ENCODE measurements around the gene MAST3.

The MAST3 gene

GRCh38 chr19:18117364-18117691, 19.8 kb downstream of the MAST3 start:
- peak overlapping the region; percentile 94 for H3K4me2 ChIP-seq (ENCODE audit: low read length)
- H3K4me3 ChIP-seq (ENCODE audit: low read length): peak overlapping the region; percentile 72
- peaks cover 18% of the 10 kb centered on the region for H3K4me1 ChIP-seq (ENCODE audit: control insufficient read depth, insufficient read depth, low read length)
- H3K9me3 ChIP-seq (replicated peaks; ENCODE audit: low read length): no peaks in the 10 kb centered on the region
- no peaks in the 10 kb centered on the region for H3K36me3 ChIP-seq (ENCODE audit: insufficient read depth, low read length)
- no peaks in the 10 kb centered on the region for H3K27me3 ChIP-seq (ENCODE audit: control insufficient read depth, insufficient read depth, low read length)
- peak overlapping the region; percentile 66 for H3K9ac ChIP-seq (ENCODE audit: low read depth, low read length)

GRCh38 chr19:18117692-18118378, 20.3 kb downstream of the MAST3 start:
- Histone ChIP-seq H3K36me3 (ENCODE audit: insufficient read depth, low read length) (no peaks in the 10 kb centered on the region), H3K9ac (ENCODE audit: low read depth, low read length) (peak overlapping the region; percentile 79), H3K4me3 (ENCODE audit: low read length) (peak overlapping the region; percentile 84), H3K4me1 (ENCODE audit: control insufficient read depth, insufficient read depth, low read length) (peaks cover 18% of the 10 kb centered on the region), H3K9me3 (replicated peaks; ENCODE audit: low read length) (no peaks in the 10 kb centered on the region), H3K4me2 (ENCODE audit: low read length) (peak overlapping the region; percentile 99), H3K27me3 (ENCODE audit: control insufficient read depth, insufficient read depth, low read length) (no peaks in the 10 kb centered on the region)

GRCh38 chr19:18118420-18119012, 20.9 kb downstream of the MAST3 start:
- peaks cover 6% of the 10 kb centered on the region for H3K36me3 ChIP-seq (ENCODE audit: insufficient read depth, low read length)
- H3K27me3 ChIP-seq (ENCODE audit: control insufficient read depth, insufficient read depth, low read length): no peaks in the 10 kb centered on the region
- peak overlapping the region; percentile 99 for H3K4me2 ChIP-seq (ENCODE audit: low read length)
- H3K9me3 ChIP-seq (replicated peaks; ENCODE audit: low read length): no peaks in the 10 kb centered on the region
- peak overlapping the region; percentile 79 for H3K9ac ChIP-seq (ENCODE audit: low read depth, low read length)
- H3K4me3 ChIP-seq (ENCODE audit: low read length): peak overlapping the region; percentile 84
- peaks cover 18% of the 10 kb centered on the region for H3K4me1 ChIP-seq (ENCODE audit: control insufficient read depth, insufficient read depth, low read length)

- peaks cover 18% of the 10 kb centered on the region for H3K4me1 ChIP-seq (ENCODE audit: control insufficient read depth, insufficient read depth, low read length)
- peaks cover 11% of the 10 kb centered on the region for H3K36me3 ChIP-seq (ENCODE audit: insufficient read depth, low read length)
- no peak overlapping the region for H3K4me3 ChIP-seq (ENCODE audit: low read length)
- H3K9me3 ChIP-seq (replicated peaks; ENCODE audit: low read length): no peaks in the 10 kb centered on the region
- H3K4me2 ChIP-seq (ENCODE audit: low read length): peak overlapping the region; percentile 99
- no peak overlapping the region for H3K9ac ChIP-seq (ENCODE audit: low read depth, low read length)
- no peaks in the 10 kb centered on the region for H3K27me3 ChIP-seq (ENCODE audit: control insufficient read depth, insufficient read depth, low read length)
These were observed 21.6 kb downstream of the MAST3 start for GRCh38 chr19:18119013-18119716.

- no peak overlapping the region for H3K4me2 ChIP-seq (ENCODE audit: low read length)
- peaks cover 18% of the 10 kb centered on the region for H3K4me1 ChIP-seq (ENCODE audit: control insufficient read depth, insufficient read depth, low read length)
- H3K27me3 ChIP-seq (ENCODE audit: control insufficient read depth, insufficient read depth, low read length): no peaks in the 10 kb centered on the region
- no peaks in the 10 kb centered on the region for H3K9me3 ChIP-seq (replicated peaks; ENCODE audit: low read length)
- peaks cover 14% of the 10 kb centered on the region for H3K36me3 ChIP-seq (ENCODE audit: insufficient read depth, low read length)
- H3K9ac ChIP-seq (ENCODE audit: low read depth, low read length): no peak overlapping the region
- no peak overlapping the region for H3K4me3 ChIP-seq (ENCODE audit: low read length)
These were observed 22.1 kb downstream of the MAST3 start for GRCh38 chr19:18119717-18120105.

GRCh38 chr19:18120127-18120526, 22.5 kb downstream of the MAST3 start:
- no peaks in the 10 kb centered on the region for H3K27me3 ChIP-seq (ENCODE audit: control insufficient read depth, insufficient read depth, low read length)
- H3K4me3 ChIP-seq (ENCODE audit: low read length): no peak overlapping the region
- H3K4me2 ChIP-seq (ENCODE audit: low read length): no peak overlapping the region
- H3K9ac ChIP-seq (ENCODE audit: low read depth, low read length): no peak overlapping the region
- peaks cover 17% of the 10 kb centered on the region for H3K36me3 ChIP-seq (ENCODE audit: insufficient read depth, low read length)
- H3K9me3 ChIP-seq (replicated peaks; ENCODE audit: low read length): no peaks in the 10 kb centered on the region
- peaks cover 18% of the 10 kb centered on the region for H3K4me1 ChIP-seq (ENCODE audit: control insufficient read depth, insufficient read depth, low read length)

- no peak overlapping the region for H3K4me2 ChIP-seq (ENCODE audit: low read length)
- H3K4me1 ChIP-seq (ENCODE audit: control insufficient read depth, insufficient read depth, low read length): peaks cover 18% of the 10 kb centered on the region
- no peaks in the 10 kb centered on the region for H3K9me3 ChIP-seq (replicated peaks; ENCODE audit: low read length)
- no peak overlapping the region for H3K4me3 ChIP-seq (ENCODE audit: low read length)
- H3K36me3 ChIP-seq (ENCODE audit: insufficient read depth, low read length): peaks cover 17% of the 10 kb centered on the region
- H3K27me3 ChIP-seq (ENCODE audit: control insufficient read depth, insufficient read depth, low read length): no peaks in the 10 kb centered on the region
- H3K9ac ChIP-seq (ENCODE audit: low read depth, low read length): no peak overlapping the region
These were observed 23.6 kb downstream of the MAST3 start for GRCh38 chr19:18121166-18121565.

- Histone ChIP-seq H3K9me3 (replicated peaks; ENCODE audit: low read length) (no peaks in the 10 kb centered on the region), H3K4me3 (ENCODE audit: low read length) (no peak overlapping the region), H3K27me3 (ENCODE audit: control insufficient read depth, insufficient read depth, low read length) (no peaks in the 10 kb centered on the region), H3K36me3 (ENCODE audit: insufficient read depth, low read length) (peaks cover 17% of the 10 kb centered on the region), H3K4me1 (ENCODE audit: control insufficient read depth, insufficient read depth, low read length) (peaks cover 14% of the 10 kb centered on the region), H3K9ac (ENCODE audit: low read depth, low read length) (no peak overlapping the region), H3K4me2 (ENCODE audit: low read length) (no peak overlapping the region)
These were observed 24.8 kb downstream of the MAST3 start for GRCh38 chr19:18122424-18122823.

- H3K4me3 ChIP-seq (ENCODE audit: low read length): no peak overlapping the region
- H3K9ac ChIP-seq (ENCODE audit: low read depth, low read length): no peak overlapping the region
- H3K9me3 ChIP-seq (replicated peaks; ENCODE audit: low read length): no peaks in the 10 kb centered on the region
- no peak overlapping the region for H3K4me2 ChIP-seq (ENCODE audit: low read length)
- H3K4me1 ChIP-seq (ENCODE audit: control insufficient read depth, insufficient read depth, low read length): peaks cover 11% of the 10 kb centered on the region
- H3K27me3 ChIP-seq (ENCODE audit: control insufficient read depth, insufficient read depth, low read length): no peaks in the 10 kb centered on the region
- H3K36me3 ChIP-seq (ENCODE audit: insufficient read depth, low read length): peaks cover 17% of the 10 kb centered on the region
These were observed 25.6 kb downstream of the MAST3 start for GRCh38 chr19:18122860-18123795.

- Histone ChIP-seq H3K9ac (ENCODE audit: low read depth, low read length) (no peak overlapping the region), H3K4me2 (ENCODE audit: low read length) (no peak overlapping the region), H3K36me3 (ENCODE audit: insufficient read depth, low read length) (peaks cover 19% of the 10 kb centered on the region), H3K4me1 (ENCODE audit: control insufficient read depth, insufficient read depth, low read length) (peaks cover 4% of the 10 kb centered on the region), H3K9me3 (replicated peaks; ENCODE audit: low read length) (no peaks in the 10 kb centered on the region), H3K27me3 (ENCODE audit: control insufficient read depth, insufficient read depth, low read length) (no peaks in the 10 kb centered on the region), H3K4me3 (ENCODE audit: low read length) (no peak overlapping the region)
These were observed 26.2 kb downstream of the MAST3 start for GRCh38 chr19:18123819-18124218.

GRCh38 chr19:18126097-18126496, 28.5 kb downstream of the MAST3 start:
- Histone ChIP-seq H3K4me1 (ENCODE audit: control insufficient read depth, insufficient read depth, low read length) (no peaks in the 10 kb centered on the region), H3K36me3 (ENCODE audit: insufficient read depth, low read length) (peaks cover 32% of the 10 kb centered on the region), H3K4me3 (ENCODE audit: low read length) (no peak overlapping the region), H3K9ac (ENCODE audit: low read depth, low read length) (no peak overlapping the region), H3K27me3 (ENCODE audit: control insufficient read depth, insufficient read depth, low read length) (no peaks in the 10 kb centered on the region), H3K4me2 (ENCODE audit: low read length) (no peak overlapping the region), H3K9me3 (replicated peaks; ENCODE audit: low read length) (no peaks in the 10 kb centered on the region)
